GM12892 (cell line): Measurements from ENCODE around the gene PDE1A.

Source experiments
- POLR2A ChIP-seq: IDR thresholded peaks from 2 replicates; pipeline ENCODE4 v1.6.1; 2011; ENCODE audit warnings: low read depth, low read length, control low read depth
- POLR2AphosphoS5 ChIP-seq: IDR thresholded peaks from 2 replicates; pipeline ENCODE4 v1.6.1; 2011; ENCODE audit warnings: low read depth, low read length, control low read depth
- TAF1 ChIP-seq: IDR thresholded peaks from 2 replicates; pipeline ENCODE4 v1.6.1; 2011; ENCODE audit warnings: low read depth, mild to moderate bottlenecking, control low read depth, low read length, borderline replicate concordance

DNA sequence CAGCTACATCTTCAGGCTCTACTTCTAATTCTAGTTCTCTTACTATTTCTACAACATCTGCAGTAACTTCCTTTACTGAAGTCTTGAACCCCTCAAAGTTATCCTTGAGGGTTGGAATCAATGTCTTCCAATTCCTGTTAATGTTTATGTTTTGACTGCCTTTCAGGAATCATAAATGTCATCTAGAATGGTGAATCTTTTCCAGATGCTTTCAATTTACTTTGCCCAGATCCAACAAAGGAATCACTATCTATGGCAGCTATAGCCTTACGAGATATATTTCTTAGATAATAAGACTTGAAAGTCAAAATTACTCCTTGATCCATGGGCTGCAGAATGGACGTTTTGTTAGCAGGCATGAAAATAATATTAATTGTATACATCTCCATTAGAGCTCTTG, 123.9 kb downstream of the PDE1A start:
- TF ChIP-seq TAF1, result no peak
- no peak for TF ChIP-seq POLR2A
- TF ChIP-seq POLR2AphosphoS5, result no peak
